ENCODE data around the gene KIAA1143. TPM values are rescaled to one million over a fixed set of nuclear protein-coding genes. Genes with fewer than 3 reads are reported as not detected.
A peak's percentile ranks its signal among the peaks of the same experiment; 100 is the strongest.

KIAA1143 gene
- total RNA-seq, 4 donors from 2014 or later = 8.9 to 21.5 (median 10.9) TPM

- Histone ChIP-seq H3K36me3 (no peaks in the 10 kb centered on the region), H3K4me1 (peaks cover 4 to 18% (median 5%) of the 10 kb centered on the region in 4 donors), H3K9me3 (no peaks in the 10 kb centered on the region), H3K4me3 (peak overlapping the region; percentile 73 to 85 (median 78)), H3K27ac (peak overlapping the region in 1 of 4 donors; percentile 25), H3K27me3 (no peaks in the 10 kb centered on the region)
- TF ChIP-seq POLR2A (IDR thresholded peaks at IDR 0.05) (no peak), CTCF (IDR thresholded peaks at IDR 0.05) (no peak)
- DNase-seq = no peak
Measured at GRCh38 chr3:44762170-44762677, 805 bp upstream of the KIAA1143 start.

- no peak for TF ChIP-seq CTCF (IDR thresholded peaks at IDR 0.05)
- no peak for TF ChIP-seq POLR2A (IDR thresholded peaks at IDR 0.05)
- Histone ChIP-seq H3K27ac (peak overlapping the region; percentile 54 to 79 (median 74)), H3K27me3 (no peaks in the 10 kb centered on the region), H3K9me3 (no peaks in the 10 kb centered on the region), H3K4me3 (peak overlapping the region; percentile 73 to 85 (median 78)), H3K4me1 (peaks cover 4 to 18% (median 5%) of the 10 kb centered on the region in 4 donors), H3K36me3 (peaks cover 0 to 3% (median 0%) of the 10 kb centered on the region in 3 donors)
- no peak for DNase-seq
Measured at GRCh38 chr3:44761101-44761423, 357 bp downstream of the KIAA1143 start.

- H3K9me3 ChIP-seq = peaks cover 0 to 87% (median 13%) of the 10 kb centered on the region in 4 donors
- no peak for TF ChIP-seq POLR2A (IDR thresholded peaks at IDR 0.05)
- no peak for TF ChIP-seq CTCF (IDR thresholded peaks at IDR 0.05)
- H3K36me3 ChIP-seq = peaks cover 0 to 34% (median 0%) of the 10 kb centered on the region in 3 donors
- no peaks in the 10 kb centered on the region for H3K4me1 ChIP-seq
- H3K4me3 ChIP-seq = no peak overlapping the region
- H3K27me3 ChIP-seq = no peaks in the 10 kb centered on the region
- H3K27ac ChIP-seq = no peak overlapping the region
- no peak for DNase-seq
Measured at GRCh38 chr3:44734646-44735168, 26.7 kb downstream of the KIAA1143 start.

DNA sequence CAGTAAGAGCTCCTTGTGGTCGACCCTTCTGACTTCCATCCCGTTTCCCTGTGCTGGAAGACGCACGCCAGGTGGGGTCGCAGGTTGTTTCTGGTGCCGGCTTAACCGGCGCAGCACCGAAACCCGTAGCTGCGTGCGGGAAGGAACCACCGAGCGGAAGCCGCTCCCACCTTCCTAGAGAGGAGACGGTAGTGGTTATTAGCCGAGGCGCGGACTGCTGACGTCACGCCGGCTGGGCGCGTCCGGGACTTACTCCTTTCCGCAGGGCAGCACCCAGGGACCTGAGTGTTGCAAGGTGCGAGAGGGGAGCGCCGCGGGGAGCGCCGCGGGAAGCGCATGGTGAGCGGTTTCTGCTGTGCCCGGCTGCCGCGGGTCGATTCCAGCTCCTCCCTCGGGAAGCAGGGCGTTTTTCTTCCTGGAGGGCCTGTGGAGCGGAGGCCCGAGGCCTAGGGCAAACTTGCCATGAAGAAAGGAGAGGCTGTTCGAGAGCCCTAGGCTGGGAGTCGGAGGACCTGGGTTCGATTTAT lies 32.0 kb downstream of the KIAA1143 start, which contains the start of gene ZNF501:
TSS of gene ZNF501 (plus strand) at position 252 of the 527 bp plus-strand sequence. CDS start 4,787 bp downstream, outside the sequence.
- peaks cover 0 to 60% (median 17%) of the 10 kb centered on the region in 4 donors for H3K9me3 ChIP-seq
- H3K4me1 ChIP-seq = no peaks in the 10 kb centered on the region
- peak within 1 kb of the TSS; percentile 40 to 80 (median 64) for H3K4me3 ChIP-seq
- no peaks in the 10 kb centered on the region for H3K27me3 ChIP-seq
- H3K36me3 ChIP-seq = peaks cover 0 to 32% (median 0%) of the 10 kb centered on the region in 3 donors
- no peak for TF ChIP-seq CTCF (IDR thresholded peaks at IDR 0.05)
- peak in 1 of 2 donors; percentile 33 for TF ChIP-seq POLR2A (IDR thresholded peaks at IDR 0.05)
- peak; percentile 91 to 97 (median 97) for DNase-seq
- H3K27ac ChIP-seq = peak within 1 kb of the TSS in 3 of 4 donors; percentile 46 to 51 (median 47)

DNA sequence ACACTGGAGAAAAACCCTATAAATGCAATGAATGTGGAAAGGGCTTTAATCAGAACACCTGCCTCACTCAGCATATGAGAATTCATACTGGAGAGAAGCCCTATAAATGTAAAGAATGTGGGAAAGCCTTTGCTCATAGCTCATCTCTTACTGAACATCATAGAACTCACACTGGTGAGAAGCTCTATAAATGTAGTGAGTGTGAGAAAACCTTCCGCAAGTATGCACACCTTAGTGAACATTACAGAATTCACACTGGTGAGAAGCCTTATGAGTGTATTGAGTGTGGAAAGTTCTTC lies 39.4 kb downstream of the KIAA1143 start:
- no peak for DNase-seq
- no peak overlapping the region for H3K27ac ChIP-seq
- H3K4me1 ChIP-seq = no peaks in the 10 kb centered on the region
- H3K27me3 ChIP-seq = no peaks in the 10 kb centered on the region
- TF ChIP-seq CTCF (IDR thresholded peaks at IDR 0.05) (no peak), POLR2A (IDR thresholded peaks at IDR 0.05) (no peak)
- no peak overlapping the region for H3K4me3 ChIP-seq
- H3K36me3 ChIP-seq = peaks cover 0 to 49% (median 4%) of the 10 kb centered on the region in 3 donors
- H3K9me3 ChIP-seq = peaks cover 0 to 90% (median 41%) of the 10 kb centered on the region in 4 donors

Measured in Peyer's patch (tissue), 4 donors.